Osteocyte (in vitro differentiated cells): Measurements from ENCODE around the gene CLEC16A. TPM values are rescaled to one million over a fixed set of nuclear protein-coding genes. Genes with fewer than 3 reads are reported as not detected.

Source experiments
- DNase-seq: peaks from one replicate; pipeline ENCODE4 v3.0.0; 2021; ENCODE audit warnings: mixed read lengths; ENCODE audit not compliant: unreplicated experiment; ENCODE audit errors: extremely low spot score
- H3K27ac Mint-ChIP-seq: one replicate; pipeline ENCODE4 v1.8.0; 2021; ENCODE audit warnings: mild to moderate bottlenecking, mixed read lengths; ENCODE audit not compliant: unreplicated experiment
- H3K27me3 Mint-ChIP-seq: one replicate; pipeline ENCODE4 v1.8.0; 2021; ENCODE audit warnings: mixed read lengths; ENCODE audit not compliant: unreplicated experiment
- H3K36me3 Mint-ChIP-seq: one replicate; pipeline ENCODE4 v1.8.0; 2021; ENCODE audit warnings: mixed read lengths; ENCODE audit not compliant: unreplicated experiment
- H3K4me1 Mint-ChIP-seq: one replicate; pipeline ENCODE4 v1.8.0; 2021; ENCODE audit warnings: mixed read lengths; ENCODE audit not compliant: unreplicated experiment
- H3K4me3 Mint-ChIP-seq: one replicate; pipeline ENCODE4 v1.8.0; 2021; ENCODE audit warnings: mild to moderate bottlenecking, moderate library complexity, mixed read lengths; ENCODE audit not compliant: unreplicated experiment
- H3K9me3 Mint-ChIP-seq: one replicate; pipeline ENCODE4 v1.8.0; 2021; ENCODE audit warnings: mixed read lengths; ENCODE audit not compliant: unreplicated experiment
- CTCF ChIP-seq: fragments of 200-600 bp; sonication (generic); IDR thresholded peaks from 2 replicates; pipeline ENCODE4 v1.5.0; 2021; ENCODE audit warnings: antibody characterized with exemption, mild to moderate bottlenecking, moderate library complexity
- total RNA-seq: library from RNA; stranded (reverse); gene quantifications from 2 replicates; pipeline ENCODE4 v1.2.1, GENCODE V29; 2021

Gene CLEC16A
- total RNA-seq, 1 donor from 2014 or later = 22.1 TPM

GRCh38 chr16:11064851-11065250 lies 120.5 kb downstream of the CLEC16A start:
- H3K36me3 Mint-ChIP-seq = peaks cover 37% of the 10 kb centered on the region
- H3K4me1 Mint-ChIP-seq = peaks cover 4% of the 10 kb centered on the region
- TF ChIP-seq CTCF = no peak
- H3K27ac Mint-ChIP-seq = no peak overlapping the region
- DNase-seq = no peak
- no peaks in the 10 kb centered on the region for H3K9me3 Mint-ChIP-seq
- no peaks in the 10 kb centered on the region for H3K27me3 Mint-ChIP-seq
- H3K4me3 Mint-ChIP-seq = no peak overlapping the region

GRCh38 chr16:11066261-11066870 lies 122.0 kb downstream of the CLEC16A start:
- no peak overlapping the region for H3K4me3 Mint-ChIP-seq
- no peak overlapping the region for H3K27ac Mint-ChIP-seq
- no peak for DNase-seq
- peaks cover 4% of the 10 kb centered on the region for H3K4me1 Mint-ChIP-seq
- no peaks in the 10 kb centered on the region for H3K27me3 Mint-ChIP-seq
- H3K36me3 Mint-ChIP-seq = peaks cover 39% of the 10 kb centered on the region
- TF ChIP-seq CTCF = no peak
- H3K9me3 Mint-ChIP-seq = no peaks in the 10 kb centered on the region

GRCh38 chr16:11067266-11067665 lies 122.9 kb downstream of the CLEC16A start:
- H3K27me3 Mint-ChIP-seq = no peaks in the 10 kb centered on the region
- no peak for TF ChIP-seq CTCF
- no peak overlapping the region for H3K4me3 Mint-ChIP-seq
- H3K4me1 Mint-ChIP-seq = peaks cover 4% of the 10 kb centered on the region
- DNase-seq = no peak
- no peaks in the 10 kb centered on the region for H3K9me3 Mint-ChIP-seq
- no peak overlapping the region for H3K27ac Mint-ChIP-seq
- H3K36me3 Mint-ChIP-seq = peaks cover 33% of the 10 kb centered on the region

- no peaks in the 10 kb centered on the region for H3K27me3 Mint-ChIP-seq
- H3K4me1 Mint-ChIP-seq = peaks cover 5% of the 10 kb centered on the region
- H3K9me3 Mint-ChIP-seq = no peaks in the 10 kb centered on the region
- H3K36me3 Mint-ChIP-seq = peaks cover 34% of the 10 kb centered on the region
- TF ChIP-seq CTCF = no peak
- no peak for DNase-seq
- no peak overlapping the region for H3K27ac Mint-ChIP-seq
- no peak overlapping the region for H3K4me3 Mint-ChIP-seq
These were observed 123.4 kb downstream of the CLEC16A start for GRCh38 chr16:11067697-11068141.

- Mint-ChIP-seq H3K4me3 (no peak overlapping the region), H3K36me3 (peaks cover 25% of the 10 kb centered on the region), H3K27me3 (no peaks in the 10 kb centered on the region), H3K27ac (no peak overlapping the region), H3K9me3 (no peaks in the 10 kb centered on the region), H3K4me1 (peaks cover 20% of the 10 kb centered on the region)
- no peak for DNase-seq
- TF ChIP-seq CTCF = no peak
These were observed 127.5 kb downstream of the CLEC16A start for GRCh38 chr16:11071829-11072228.
